Psoas muscle (tissue), 8 donors: ENCODE measurements around the gene ARL15. TPM values are rescaled to one million over a fixed set of nuclear protein-coding genes. Genes with fewer than 3 reads are reported as not detected.

ENCODE experiments used
- ATAC-seq, 4 donors: fragments of 200-7000 bp; cut with Tn5 transposase; one replicate each; pipeline ENCODE4 v1.9.1; 2020; ENCODE audit warnings: moderate library complexity in 3 of 4, mild to moderate bottlenecking in 2 of 4
- DNase-seq, 2 donors: peaks; one replicate each; pipeline ENCODE4 v3.0.0-alpha.2; 2020
- H3K27ac ChIP-seq: fragments of 200-600 bp; one replicate; pipeline ENCODE4 v1.8.0; 2022
- H3K27me3 ChIP-seq, 3 donors: fragments of 200-600 bp in 1 of 3; one replicate each; pipeline versions ENCODE4 v1.6.1 to v1.8.0; 2013 to 2022; ENCODE audit warnings: low read length in 2 of 3, mild to moderate bottlenecking in 2 of 3, moderate library complexity in 1 of 3; ENCODE audit not compliant: insufficient read depth in 3 of 3
- H3K36me3 ChIP-seq, 2 donors: fragments of 200-600 bp in 1 of 2; one replicate each; pipeline versions ENCODE4 v1.6.1 to v1.8.0; 2013 to 2022; ENCODE audit warnings: low read depth in 1 of 2, mild to moderate bottlenecking in 1 of 2, moderate library complexity in 1 of 2; ENCODE audit not compliant: insufficient read depth in 1 of 2
- H3K4me1 ChIP-seq: fragments of 200-600 bp; one replicate; pipeline ENCODE4 v1.8.0; 2022
- H3K4me3 ChIP-seq: fragments of 200-600 bp; one replicate; pipeline ENCODE4 v1.8.0; 2022; ENCODE audit warnings: mild to moderate bottlenecking
- H3K9me3 ChIP-seq: fragments of 200-600 bp; one replicate; pipeline ENCODE4 v1.8.0; 2022
- WGBS, 3 donors: extraction: QIAGEN DNeasy Blood & Tissue Kit; methylation state at CpG; one replicate each; pipeline versions ENCODE4 v1.1.6 to v1.1.7; 2013; 5-methylcytosine and 5-hydroxymethylcytosine counted together
- intact Hi-C, 2 donors: fragments of 100-400 bp; cut with DNase I; formaldehyde crosslinking; loops; one replicate each; pipeline versions ENCODE4 v1.11.0 to v1.14.2; 2022
- polyA plus RNA-seq, 3 donors: library from polyadenylated mRNA; stranded (reverse); fragments of 200-250 nt; gene quantifications; one replicate each; pipeline ENCODE4 v1.2.3, GENCODE V29; 2013
- total RNA-seq, 4 donors: library from RNA; stranded (reverse); fragmentation: NEBNext Ultra II Directional in 2 of 4; extraction: Animal tissue kit (Norgen Biotek cat#: 25700) in 2 of 4; gene quantifications; one replicate each; pipeline versions ENCODE4 v1.2.1 to v1.2.4, GENCODE V29; 2021 to 2023
- TF ChIP-seq, protein P1 (sequence below): fragments of 200-600 bp; IDR thresholded peaks from one replicate; pipeline ENCODE4 v1.8.0; 2022; ENCODE audit warnings: antibody characterized with exemption
- donor health status: healthy with polysubstance abuse.
- donor health status: DM: no; HTN: no; CAD: no; lungs with moderate emphysema.
- donor health status: Bipolar disorder and iron deficiency.
- donor health status: healthy.
- donor health status: DM: yes; HTN: yes; CAD: no.
- donor health status: DM: no; HTN: no; CAD: no.
- donor health status: DM: no; HTN: no; CAD: no.
- donor health status: DM: yes; HTN: yes; CAD: no.

ARL15 gene
- total and polyA plus RNA-seq, 7 donors = 2.5 to 8.9 (median 4.6) TPM

DNA sequence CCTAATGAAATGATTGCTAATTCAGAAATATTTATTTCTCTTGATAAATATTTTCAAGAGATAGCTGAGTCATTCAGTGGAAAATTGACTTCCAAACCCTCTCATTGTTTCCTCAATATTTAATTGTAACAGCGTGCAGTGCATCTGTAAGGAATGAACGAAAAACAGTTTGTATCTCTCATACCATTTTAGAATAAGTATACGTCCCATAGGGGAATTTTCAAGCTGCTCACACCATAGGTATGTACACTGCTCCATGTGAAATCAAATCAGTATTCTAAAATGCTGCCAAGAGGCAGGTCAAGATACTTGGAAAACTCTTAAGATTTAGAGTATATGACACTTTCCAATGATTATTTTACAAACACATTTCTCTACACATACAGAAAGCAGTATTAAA, 202.2 kb downstream of the ARL15 start:
- H3K27me3 ChIP-seq = no peaks in the 10 kb centered on the region
- no peaks in the 10 kb centered on the region for H3K9me3 ChIP-seq
- H3K4me3 ChIP-seq = no peak overlapping the region
- H3K27ac ChIP-seq = no peak overlapping the region
- intact Hi-C loops = no loop called here
- WGBS, 3 donors = 80 to 92% (median 81%) methylated on average over 3 of the region's 3 CpGs
- no peak for ATAC-seq
- no peaks in the 10 kb centered on the region for H3K36me3 ChIP-seq
- no peak for DNase-seq
- no peaks in the 10 kb centered on the region for H3K4me1 ChIP-seq
- TF ChIP-seq, protein P1, sequence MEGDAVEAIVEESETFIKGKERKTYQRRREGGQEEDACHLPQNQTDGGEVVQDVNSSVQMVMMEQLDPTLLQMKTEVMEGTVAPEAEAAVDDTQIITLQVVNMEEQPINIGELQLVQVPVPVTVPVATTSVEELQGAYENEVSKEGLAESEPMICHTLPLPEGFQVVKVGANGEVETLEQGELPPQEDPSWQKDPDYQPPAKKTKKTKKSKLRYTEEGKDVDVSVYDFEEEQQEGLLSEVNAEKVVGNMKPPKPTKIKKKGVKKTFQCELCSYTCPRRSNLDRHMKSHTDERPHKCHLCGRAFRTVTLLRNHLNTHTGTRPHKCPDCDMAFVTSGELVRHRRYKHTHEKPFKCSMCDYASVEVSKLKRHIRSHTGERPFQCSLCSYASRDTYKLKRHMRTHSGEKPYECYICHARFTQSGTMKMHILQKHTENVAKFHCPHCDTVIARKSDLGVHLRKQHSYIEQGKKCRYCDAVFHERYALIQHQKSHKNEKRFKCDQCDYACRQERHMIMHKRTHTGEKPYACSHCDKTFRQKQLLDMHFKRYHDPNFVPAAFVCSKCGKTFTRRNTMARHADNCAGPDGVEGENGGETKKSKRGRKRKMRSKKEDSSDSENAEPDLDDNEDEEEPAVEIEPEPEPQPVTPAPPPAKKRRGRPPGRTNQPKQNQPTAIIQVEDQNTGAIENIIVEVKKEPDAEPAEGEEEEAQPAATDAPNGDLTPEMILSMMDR = no peak

DNA sequence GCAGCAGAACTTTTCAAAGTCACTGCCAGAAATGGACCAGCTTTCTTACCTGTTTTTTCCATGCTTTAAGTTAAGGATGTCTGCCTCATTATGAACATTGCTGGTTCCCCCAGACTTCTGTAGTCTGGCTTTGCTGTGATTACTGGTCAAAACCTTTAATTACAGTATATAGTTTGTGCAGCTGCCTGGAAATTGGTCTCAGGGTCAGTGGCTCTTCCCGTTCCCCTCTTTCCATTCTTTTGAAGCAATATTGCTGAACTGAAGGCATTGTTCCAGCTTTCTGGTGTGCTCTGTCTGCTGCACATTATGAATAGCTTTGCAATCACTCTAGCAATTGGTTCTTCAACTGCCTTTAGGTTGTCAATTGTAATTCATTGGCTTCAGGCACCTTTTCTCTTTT, 206.5 kb downstream of the ARL15 start:
- H3K4me3 ChIP-seq = no peak overlapping the region
- no peaks in the 10 kb centered on the region for H3K4me1 ChIP-seq
- TF ChIP-seq, protein P1 = no peak
- 18 to 32% (median 21%) methylated on average over 1 of the region's 1 CpG for WGBS, 3 donors
- no peaks in the 10 kb centered on the region for H3K9me3 ChIP-seq
- intact Hi-C loops = no loop called here
- ATAC-seq (no peak), DNase-seq (no peak)
- no peaks in the 10 kb centered on the region for H3K27me3 ChIP-seq
- H3K36me3 ChIP-seq = no peaks in the 10 kb centered on the region
- H3K27ac ChIP-seq = no peak overlapping the region

DNA sequence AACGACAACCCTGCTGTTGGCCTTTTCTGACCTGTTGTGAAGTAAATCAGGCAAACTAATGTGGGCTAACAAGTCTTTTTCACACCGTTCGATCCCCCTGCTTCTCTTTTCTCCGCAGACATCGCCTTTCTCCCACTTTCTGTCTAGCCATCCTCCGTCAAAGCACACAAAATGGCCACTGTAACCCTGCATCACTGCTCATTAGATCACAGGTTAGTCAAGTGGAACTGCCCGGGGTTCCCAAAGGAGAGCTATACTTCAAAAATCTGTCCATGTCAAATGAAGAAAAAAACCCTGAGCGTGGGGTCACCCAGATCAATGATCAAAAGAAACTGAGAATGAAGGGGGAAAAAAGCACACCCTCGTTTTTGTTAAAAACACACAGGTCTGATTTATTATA, 212.1 kb downstream of the ARL15 start:
- 79 to 85% (median 83%) methylated on average over 9 of the region's 9 CpGs for WGBS, 3 donors
- intact Hi-C loops = no loop called here

DNA sequence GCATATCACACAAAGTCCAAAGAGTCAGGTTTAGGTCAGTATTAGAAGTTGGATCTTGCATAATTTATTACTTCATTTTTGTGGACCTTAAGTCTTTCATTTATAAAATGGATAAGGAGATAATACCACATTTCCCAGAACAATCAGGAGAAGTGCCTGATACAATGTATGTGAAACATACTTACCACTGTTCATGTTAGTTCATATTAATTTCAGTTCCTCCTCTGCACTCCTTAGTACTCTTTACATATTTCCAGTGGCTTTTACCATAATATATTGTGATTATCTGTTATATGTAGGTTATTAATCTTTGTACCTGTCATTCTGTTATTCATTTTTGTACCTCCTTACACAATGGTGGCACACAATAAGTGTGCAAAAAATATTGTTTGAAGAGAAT, 214.4 kb downstream of the ARL15 start:
- no peak overlapping the region for H3K4me3 ChIP-seq
- no peak for DNase-seq
- ATAC-seq = no peak

More for the DNA sequence above, 212.1 kb downstream of the ARL15 start:
- no peaks in the 10 kb centered on the region for H3K36me3 ChIP-seq
- H3K27me3 ChIP-seq = no peaks in the 10 kb centered on the region
- TF ChIP-seq, protein P1 = no peak
- H3K9me3 ChIP-seq = no peaks in the 10 kb centered on the region
- ATAC-seq = no peak
- no peak overlapping the region for H3K27ac ChIP-seq
- no peaks in the 10 kb centered on the region for H3K4me1 ChIP-seq
- DNase-seq = no peak
- H3K4me3 ChIP-seq = no peak overlapping the region

DNA sequence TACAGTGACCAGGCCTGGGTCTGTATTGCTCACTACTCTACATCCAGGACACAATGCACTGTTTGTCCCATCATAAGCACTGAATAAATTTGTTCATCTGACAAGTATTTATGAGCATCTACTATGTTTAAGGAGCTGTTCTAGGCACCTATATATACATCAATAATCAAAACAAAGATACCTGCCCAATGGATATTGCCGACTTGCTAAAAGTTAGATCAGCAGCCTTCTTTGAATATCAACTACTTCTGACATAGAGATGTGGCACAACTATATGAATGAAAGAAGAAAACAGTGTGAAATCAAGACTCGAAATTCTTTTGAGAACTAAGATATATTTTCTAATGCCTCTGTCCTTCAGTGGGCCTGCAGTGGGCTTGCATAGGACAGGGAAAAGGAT, 215.7 kb downstream of the ARL15 start:
- no peak for ATAC-seq
- no peaks in the 10 kb centered on the region for H3K36me3 ChIP-seq
- no peaks in the 10 kb centered on the region for H3K9me3 ChIP-seq
- no peaks in the 10 kb centered on the region for H3K27me3 ChIP-seq
- H3K4me1 ChIP-seq = no peaks in the 10 kb centered on the region
- no peak overlapping the region for H3K27ac ChIP-seq
- WGBS, 3 donors = 95 to 96% (median 95%) methylated on average over 2 of the region's 2 CpGs
- no peak for DNase-seq
- TF ChIP-seq, protein P1 = no peak
- no peak overlapping the region for H3K4me3 ChIP-seq
- intact Hi-C loops = no loop called here

More for the DNA sequence above, 214.4 kb downstream of the ARL15 start:
- TF ChIP-seq, protein P1 = no peak
- no peak overlapping the region for H3K27ac ChIP-seq
- no peaks in the 10 kb centered on the region for H3K4me1 ChIP-seq
- no peaks in the 10 kb centered on the region for H3K9me3 ChIP-seq
- intact Hi-C loops = no loop called here
- H3K27me3 ChIP-seq = no peaks in the 10 kb centered on the region
- no peaks in the 10 kb centered on the region for H3K36me3 ChIP-seq
